ENCODE data around the gene RSPH1.

The RSPH1 gene

DNA sequence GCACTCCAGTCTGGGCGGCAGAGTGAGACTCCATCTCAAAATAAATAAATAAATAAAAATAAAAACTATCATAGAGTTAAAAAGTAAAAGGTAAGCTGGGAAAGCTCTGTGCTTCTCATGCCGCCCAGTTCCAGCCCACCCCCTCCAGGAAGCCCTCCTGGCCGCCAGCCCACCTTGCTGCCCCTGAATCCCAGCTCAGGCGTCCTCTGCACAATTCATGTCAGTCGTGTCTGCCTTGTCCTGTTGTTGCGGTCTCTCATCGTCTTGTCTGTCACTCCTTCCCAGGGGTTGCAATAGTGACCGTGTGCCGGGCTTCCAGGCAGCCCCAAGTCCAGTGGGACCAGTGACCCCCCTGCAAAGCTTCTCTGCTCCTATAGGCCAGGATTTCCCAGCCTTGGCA lies 44.1 kb downstream of the RSPH1 start:
- DNase-seq (ENCODE audit: low read depth, low spot score) = no peak

DNA sequence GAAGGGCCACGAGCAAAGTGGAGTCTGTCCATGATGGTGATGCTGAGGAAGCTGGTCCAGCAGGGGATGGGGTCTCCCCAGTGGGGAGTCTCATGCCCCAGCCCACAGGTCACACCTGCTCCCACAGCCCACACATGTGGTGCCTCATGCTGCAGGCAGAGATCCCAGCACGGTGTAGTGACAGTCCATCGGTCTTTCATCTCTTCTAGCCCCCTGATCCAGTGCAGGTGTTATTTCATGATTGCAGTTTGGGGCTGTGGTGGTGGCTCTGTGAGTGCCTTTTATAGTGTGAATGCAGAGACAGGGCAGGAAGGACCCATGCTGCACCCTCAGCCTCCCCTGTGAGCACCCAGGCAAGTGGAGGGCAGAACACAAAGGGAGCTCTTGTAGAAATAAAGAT lies 47.3 kb downstream of the RSPH1 start:
- no peak for DNase-seq (ENCODE audit: low read depth, low spot score)

DNA sequence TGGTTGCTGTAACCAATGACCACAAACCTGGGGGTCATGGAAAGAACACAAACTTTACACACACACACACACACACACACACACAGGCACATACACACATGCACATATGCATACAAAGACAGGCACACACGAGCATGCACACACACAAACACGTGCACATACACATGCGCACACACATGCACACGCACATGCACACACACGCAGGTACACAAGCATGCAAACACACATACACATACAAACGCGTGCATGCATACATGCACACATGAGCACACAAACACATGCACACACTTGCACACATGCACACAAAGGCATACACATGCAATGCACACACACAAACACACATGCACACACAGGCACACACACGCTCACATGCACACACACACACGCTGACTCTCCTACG lies 48.3 kb downstream of the RSPH1 start:
- no peak for DNase-seq (ENCODE audit: low read depth, low spot score)

DNA sequence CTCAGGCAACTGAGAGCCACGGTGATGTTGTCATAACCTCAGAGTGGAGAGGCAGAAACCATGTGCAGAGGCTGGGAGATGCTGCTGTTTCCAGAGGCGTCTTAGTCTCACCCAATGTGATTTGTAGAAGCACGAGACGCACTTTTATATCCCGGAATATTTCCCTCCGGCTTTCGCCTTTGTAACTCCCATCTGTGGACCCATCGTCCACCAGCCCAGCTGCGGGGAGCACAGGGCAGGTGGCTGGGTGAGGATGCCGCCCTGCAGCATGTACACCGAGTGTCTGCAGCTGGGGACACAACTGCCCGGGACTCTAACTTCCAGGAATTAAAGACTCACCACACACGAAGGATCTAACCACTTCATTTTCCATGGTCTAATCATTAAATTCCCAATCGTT lies 48.8 kb downstream of the RSPH1 start:
- DNase-seq (ENCODE audit: low read depth, low spot score) = no peak

DNA sequence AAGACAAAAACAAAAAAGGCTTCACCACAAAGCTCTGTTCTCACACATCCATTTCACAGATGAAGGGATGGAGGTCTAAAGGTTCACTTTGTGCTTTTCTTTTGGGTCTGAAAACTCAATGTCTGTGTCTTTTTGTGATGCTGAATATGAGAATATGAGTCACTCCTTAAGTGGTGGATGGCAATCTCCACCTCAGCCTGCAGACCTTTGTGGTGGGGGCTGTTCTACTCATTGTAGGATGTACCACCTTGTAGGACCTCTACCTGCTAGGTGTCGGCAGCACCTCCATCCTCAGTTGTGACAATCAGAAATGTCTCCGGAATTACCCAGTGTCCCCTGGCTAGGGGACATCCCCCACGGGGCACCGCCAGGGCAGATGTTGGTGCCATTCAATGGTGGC lies 49.5 kb downstream of the RSPH1 start:
- no peak for DNase-seq (ENCODE audit: low read depth, low spot score)

DNA sequence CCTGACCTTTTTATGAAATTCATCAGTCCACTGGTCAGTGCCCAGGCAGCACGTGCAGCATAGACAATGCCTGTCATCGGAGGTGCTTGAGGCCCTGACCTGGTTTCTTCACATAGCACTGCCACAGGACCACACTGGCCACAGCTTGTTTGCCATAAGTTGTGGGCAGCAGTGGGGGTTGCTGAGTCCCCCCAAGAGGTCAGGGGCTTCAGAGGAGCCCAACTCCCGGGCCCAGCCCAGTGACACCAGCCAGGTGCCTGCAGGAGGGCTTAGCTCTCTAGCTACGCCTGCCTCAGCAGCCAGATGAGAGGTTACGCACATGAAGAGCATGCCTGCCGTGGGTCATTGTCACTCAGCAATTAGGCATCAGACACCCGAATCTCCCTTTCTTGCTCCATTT lies 50.7 kb downstream of the RSPH1 start:
- no peak for DNase-seq (ENCODE audit: low read depth, low spot score)

DNA sequence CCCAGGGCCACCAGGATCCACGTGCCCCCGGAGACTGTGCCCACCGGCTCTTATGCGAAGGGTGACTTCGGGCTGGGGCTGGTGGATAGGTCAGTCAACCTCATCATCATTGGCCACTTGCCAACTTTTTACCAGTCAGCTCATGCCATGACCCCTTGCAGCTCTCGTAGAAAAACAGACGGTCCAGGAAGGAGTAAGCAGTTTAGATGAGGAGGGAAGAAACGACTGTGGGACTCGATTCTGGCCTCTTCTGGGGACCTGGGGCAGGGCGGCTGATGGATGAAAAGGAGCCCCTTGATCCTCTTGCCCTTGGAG lies 51.3 kb downstream of the RSPH1 start:
- no peak for DNase-seq (ENCODE audit: low read depth, low spot score)

DNA sequence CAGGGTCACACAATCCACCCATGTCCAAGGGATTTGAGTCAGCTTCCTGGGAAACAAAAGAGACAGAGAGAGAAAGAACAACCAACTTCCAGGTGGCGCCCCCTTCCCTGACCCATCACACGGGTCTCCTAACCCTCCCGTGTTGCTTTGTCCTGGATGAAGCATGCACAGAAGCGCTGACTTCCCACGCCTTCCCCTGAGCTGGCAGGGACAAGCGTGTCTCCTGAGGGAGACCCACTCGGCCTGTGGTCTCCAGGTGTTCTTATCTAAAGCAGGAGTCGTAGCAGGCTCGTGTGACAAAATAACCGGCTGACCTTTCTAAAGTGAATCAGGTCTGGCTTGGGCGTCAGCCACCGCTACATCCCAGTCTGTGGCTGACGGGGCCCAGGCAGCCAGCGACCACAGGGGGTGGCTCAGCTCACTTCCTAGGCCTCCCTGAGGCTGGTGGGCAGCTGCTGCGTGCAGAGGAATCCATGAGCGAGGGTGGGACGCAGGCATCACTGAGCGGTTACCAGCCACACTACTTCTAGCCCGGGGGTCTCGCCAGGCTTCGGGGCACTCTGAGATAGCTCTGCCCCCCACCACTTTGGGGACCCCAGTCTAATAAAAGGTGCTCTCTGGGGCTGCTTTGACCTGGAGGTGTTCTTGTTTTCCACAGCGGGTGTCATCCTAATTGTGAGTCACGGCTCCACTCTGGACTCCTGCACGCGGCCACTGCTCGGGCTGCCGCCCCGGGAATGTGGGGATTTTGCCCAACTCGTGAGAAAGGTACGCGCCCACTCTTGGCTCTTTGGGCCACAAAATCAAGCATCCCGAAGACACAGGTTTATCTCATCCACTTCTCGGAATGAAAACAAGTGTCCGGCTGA lies 51.9 kb downstream of the RSPH1 start:
- DNase-seq (ENCODE audit: low read depth, low spot score) = no peak

DNA sequence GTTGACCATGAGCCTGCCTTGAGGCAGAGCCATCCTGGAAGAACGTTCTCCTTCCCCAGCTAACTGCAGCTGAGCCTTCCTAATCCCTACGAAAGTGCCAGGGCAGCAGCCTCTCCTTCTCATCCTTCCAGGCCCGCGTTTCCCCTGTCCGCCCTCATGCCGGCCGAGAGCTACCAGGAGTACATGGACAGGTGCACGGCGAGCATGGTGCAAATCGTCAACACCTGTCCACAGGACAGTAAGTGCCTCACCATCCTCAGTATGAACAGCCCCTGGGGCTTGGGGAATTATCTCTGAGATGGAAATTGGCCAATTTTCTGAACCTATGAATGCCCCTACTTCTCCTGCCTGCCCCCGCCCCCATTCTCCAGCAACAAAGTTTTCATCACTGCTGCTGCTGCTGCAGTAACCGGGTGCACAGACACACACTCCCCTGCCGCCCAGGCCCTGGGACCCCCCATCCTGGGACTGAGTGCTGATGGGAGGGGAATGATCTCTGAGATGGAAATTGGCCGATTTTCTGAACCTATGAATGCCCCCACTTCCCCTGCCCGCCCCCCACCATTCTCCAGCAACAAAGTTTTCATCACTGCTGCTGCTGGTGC lies 52.7 kb downstream of the RSPH1 start:
- DNase-seq (ENCODE audit: low read depth, low spot score) = no peak

DNA sequence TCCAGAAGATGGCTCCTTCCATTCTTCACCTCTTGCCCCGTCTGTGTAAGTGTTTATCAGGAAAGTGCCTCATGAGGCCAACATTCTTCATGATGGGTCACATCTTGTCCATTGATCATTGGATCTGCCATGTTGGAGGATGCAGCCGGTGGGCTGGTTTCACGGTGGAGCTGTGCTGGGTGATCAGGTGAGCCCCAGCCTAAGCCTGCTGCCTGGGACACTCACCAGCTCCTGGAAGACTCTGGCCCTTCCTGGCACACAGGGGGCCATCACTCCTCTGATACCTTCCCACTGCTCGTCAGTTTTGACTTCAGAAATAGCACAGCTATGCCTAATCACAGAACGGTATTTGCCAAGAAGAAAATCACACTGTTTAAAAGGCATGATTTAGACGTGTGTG lies 54.1 kb downstream of the RSPH1 start:
- no peak for DNase-seq (ENCODE audit: low read depth, low spot score)

DNA sequence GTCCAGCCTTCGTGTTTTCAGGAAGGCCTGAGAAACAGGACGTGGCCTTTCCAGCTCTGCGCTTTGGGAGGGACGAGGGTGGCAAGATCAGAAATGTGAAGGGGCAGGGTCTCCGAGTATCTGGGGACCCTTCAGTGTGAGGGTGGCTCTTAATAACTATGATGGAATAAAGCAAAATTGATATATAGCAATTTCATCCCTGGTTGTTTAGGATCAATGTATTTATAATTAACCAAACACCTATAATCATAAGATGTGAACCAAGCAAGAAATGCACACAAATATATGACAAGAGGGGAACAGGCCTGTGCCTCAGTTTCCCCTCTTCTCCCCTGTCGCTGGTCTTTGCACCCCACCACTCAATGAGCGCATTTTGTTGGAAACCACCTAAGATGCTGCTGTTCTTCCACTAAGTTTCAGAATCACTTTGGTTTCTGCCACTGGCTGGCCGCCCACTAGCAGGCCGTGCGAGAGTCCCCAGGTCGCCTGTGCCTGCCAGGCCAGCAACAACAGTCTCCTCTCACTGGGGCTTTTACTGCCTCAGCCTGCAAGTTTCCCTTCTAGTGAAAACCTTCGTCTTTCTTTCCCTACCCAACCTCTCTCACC lies 55.7 kb downstream of the RSPH1 start:
- no peak for DNase-seq (ENCODE audit: low read depth, low spot score)

DNA sequence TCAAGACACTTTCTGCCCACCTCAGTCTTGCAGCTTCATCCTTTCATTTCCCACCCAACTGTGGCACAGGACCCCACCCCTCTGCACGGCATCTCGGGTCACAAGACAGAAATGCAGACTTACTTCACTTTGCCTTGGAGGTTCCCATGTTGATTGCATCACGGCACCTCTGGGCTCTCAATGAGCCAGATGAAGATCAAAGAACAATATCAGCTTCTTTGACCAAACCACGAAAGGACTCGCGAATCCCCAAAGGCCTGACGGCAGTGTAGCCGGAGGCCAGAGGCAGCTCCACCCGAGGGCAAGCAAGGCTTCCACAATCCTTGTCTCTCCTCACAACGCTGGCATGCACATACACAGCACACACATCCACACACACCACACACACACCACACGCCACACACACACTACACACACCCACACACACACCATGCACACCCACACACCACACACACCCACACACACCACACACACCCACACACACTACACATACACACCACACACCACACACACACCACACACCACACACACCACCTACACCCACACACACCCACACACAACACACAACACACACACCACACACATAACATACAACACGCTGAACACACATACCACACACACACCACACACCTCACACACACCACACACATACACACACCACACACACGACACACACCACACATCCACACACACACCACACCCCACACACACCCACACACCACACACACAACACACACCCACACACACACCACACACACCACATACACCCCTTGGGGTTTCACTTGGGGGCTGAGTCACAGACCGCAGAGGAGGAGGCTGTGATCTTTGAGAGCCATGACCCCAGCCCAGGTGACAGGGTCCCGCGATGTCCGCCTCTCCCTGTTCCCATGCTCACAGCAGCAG lies 56.5 kb downstream of the RSPH1 start:
- no peak for DNase-seq (ENCODE audit: low read depth, low spot score)

DNA sequence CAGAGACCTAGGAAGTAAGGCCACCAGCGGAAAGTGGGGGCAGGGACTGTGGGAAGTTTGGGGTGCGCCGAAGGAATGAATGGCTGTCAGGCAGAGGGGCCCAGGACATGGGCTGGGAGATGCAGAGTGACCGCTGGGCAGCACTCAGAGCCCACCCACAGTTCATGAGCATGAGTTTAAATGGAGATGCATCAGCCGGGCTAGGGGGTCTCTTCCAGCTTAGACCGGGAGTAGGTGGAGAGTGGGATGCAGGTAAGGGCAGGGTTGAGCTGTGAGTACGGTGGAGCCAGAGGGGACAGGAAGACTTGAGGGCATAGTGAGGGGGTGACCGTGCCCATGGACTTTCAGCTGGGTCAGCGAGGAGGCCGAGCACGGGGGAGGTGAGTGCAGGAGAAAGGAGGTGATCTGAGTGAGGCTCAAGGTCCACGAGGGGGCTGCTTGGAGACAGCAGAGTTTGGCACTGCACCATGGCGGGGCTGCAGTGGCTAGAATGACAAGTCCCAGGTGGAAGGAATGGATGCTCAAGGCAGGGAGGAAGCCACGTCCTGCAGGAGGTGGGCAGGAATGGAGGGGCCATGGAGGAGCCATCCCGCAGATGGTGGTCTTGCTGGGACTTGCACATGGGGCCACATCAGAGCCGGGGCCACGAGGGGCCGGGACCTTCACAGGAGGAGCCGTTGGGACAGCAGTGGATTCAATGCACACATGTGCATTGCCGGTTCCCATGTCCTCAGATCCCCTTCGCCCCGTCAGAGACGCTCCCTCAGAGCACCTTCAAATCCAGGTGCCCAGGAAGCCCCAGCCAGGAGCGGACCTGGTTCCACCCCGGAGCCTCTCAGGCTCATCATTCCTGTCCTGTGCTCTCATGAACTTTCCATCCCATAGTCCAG lies 57.5 kb downstream of the RSPH1 start:
- no peak for DNase-seq (ENCODE audit: low read depth, low spot score)

DNA sequence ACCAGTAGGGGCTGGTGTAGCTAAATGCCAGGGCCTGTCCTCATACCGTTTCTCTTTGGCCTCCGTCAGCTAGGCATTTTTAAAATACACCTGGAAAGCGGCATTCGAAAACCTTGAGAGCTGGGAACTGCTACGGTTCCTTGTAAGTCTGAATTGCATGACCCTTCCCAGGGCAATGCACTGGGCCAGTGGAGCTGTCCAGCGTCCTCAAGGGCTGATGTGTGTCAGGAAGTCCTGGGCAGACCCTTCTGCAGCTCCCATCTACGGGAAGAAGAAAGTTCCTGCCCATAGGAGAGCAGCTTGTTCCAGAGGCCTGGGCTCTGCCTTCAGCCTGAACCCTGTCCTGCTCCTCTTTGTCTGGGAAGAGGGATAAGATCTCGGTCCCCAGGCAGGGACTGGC lies 58.2 kb downstream of the RSPH1 start:
- peak; percentile 63 for DNase-seq (ENCODE audit: low read depth, low spot score)

DNA sequence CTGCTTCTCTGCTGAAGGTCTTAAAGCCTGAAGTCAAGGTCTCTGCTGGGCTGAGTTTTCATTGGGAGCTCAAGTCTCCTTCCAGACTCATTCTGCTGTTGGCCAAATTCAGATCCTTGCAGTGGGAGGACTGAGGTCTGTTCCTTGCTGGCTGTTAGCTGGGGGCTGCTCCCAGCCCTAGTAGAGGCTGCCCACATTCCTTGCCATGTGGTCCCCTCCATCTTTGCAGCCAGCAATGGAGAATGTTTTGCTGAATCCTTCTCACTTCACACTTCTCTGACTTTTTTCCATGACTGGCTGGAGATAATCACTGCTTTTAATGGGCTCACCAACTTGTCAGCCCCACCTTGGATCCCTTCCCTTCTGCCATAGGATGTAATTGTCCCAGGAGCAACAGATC lies 59.1 kb downstream of the RSPH1 start:
- no peak for DNase-seq (ENCODE audit: low read depth, low spot score)

DNA sequence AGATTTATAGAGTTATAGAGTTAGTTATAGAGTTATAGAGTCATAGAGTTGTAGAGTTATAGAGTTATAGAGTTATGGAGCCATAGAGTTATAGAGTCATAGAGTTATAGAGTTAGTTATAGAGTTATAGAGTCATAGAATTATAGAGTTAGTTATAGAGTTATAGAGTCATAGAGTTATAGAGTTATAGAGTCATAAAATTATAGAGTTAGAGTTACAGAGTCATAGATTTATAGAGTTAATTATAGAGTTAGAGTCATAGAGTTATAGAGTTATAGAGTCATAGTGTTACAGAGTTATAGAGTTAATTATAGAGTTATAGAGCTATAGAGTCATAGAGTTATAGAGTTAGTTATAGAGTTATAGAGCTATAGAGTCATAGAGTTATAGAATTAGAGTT lies 60.2 kb downstream of the RSPH1 start:
- DNase-seq (ENCODE audit: low read depth, low spot score) = no peak

DNA sequence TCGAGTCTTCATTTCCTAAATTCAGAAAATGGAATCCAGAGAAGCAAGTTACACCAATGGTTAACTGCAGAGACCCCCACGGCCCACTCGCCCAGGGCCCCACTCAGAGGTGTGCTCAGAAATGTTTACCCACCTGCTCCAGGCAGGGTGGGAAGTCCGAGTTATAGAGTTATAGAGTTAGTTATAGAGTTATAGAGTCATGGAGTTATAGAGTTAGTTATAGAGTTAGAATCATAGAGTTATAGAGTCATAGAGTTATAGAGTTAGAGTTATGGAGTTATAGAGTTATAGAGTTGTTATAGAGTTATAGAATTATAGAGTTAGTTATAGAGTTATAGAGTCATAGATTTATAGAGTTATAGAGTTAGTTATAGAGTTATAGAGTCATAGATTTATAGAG lies 60.6 kb downstream of the RSPH1 start:
- DNase-seq (ENCODE audit: low read depth, low spot score) = no peak

DNA sequence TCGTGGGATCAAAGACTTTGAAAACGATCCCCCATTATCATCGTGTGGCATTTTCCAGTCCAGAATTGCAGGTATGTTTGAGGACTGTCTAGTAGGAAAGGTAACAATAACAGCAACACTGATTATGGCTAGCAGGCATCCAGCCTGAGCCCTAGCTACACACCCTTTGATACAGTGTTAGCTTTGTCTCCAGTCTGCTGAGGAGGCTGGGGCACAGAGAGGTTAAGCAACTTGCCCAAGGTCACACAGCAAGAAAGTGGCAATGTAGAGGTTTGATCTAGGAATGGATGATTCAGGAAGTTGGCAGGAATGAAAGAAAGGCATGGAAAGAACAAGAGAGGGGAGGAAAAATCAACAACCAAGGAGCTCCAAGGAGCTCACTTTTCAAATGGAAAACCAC lies 61.1 kb downstream of the RSPH1 start:
- no peak for DNase-seq (ENCODE audit: low read depth, low spot score)

DNA sequence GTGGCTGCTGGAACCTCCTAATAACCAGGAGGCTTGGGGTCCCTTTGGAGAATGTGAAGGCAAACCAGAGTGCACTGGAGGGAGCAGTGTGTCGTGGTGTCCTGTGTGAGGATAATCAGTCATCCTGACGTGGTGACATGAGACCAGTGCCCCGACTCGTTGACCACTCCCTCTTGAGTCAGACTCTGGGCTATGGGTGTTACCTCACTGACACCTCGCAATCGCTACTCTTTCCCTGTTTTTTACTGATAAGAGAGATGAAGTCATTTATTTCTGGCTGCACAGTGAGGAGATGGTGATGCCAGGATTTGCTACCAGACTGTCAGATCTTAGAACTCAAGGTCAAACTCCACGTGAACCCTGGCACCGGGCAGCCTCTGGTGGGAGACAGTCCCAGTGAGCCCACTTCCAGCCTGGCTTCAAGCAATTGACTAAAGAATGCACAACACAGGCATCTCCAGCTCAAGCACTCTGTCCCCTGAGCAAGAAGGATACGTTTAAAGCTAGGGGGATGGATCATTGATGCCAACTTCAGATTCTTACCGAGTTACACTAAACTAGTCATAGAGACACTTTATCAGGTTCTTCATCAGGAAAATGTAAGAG lies 62.0 kb downstream of the RSPH1 start:
- DNase-seq (ENCODE audit: low read depth, low spot score) = no peak

DNA sequence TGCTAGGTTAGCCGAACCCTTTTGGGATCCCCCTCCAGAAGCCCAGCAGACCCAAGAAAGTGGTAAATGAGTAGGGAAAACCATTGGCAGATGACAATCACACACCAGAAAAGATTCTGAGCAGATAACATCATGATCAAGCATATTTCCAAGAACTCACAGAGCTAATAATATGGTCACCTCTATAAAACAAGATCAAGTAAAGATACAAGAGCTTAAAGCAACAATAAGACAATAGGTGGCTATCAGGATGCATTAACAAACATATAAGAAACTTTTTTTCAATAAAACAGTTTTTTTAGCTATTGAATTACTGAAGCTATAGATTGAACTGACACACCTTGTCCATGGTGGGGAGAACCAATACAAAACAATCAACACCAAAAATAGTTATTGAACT lies 63.3 kb downstream of the RSPH1 start:
- no peak for DNase-seq (ENCODE audit: low read depth, low spot score)

DNA sequence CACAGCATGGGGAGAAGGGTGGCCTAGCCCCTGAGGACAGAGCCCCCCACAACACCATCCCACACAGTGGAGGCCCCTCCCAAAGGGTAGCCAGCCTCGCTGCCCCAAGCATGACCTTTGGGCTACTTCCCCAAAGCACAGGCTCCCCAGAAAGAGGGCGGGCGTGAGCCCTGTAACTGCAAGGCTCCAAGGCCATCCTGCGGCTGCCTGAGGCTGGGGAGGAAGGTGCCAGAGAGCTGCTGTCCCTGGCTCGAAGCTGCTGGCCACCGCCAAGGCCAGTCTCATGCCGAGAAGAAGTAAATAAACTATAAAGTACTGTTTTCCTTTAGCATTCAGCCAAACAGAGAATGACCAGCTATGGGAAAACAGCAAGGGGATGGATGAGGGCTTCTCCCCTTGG lies 64.8 kb downstream of the RSPH1 start:
- DNase-seq (ENCODE audit: low read depth, low spot score) = no peak
